Activated naive CD8-positive, alpha-beta T cell treated with anti-CD3 and anti-CD28 coated beads for 36 hours (primary cell): Measurements from ENCODE around the gene STPG4. TPM values are rescaled to one million over a fixed set of nuclear protein-coding genes. Genes with fewer than 3 reads are reported as not detected.

ENCODE experiments used
- DNase-seq: peaks from one replicate; pipeline ENCODE4 v3.0.0; 2021
- H3K27ac Mint-ChIP-seq: one replicate; pipeline ENCODE4 v1.8.0; 2022; ENCODE audit warnings: mild to moderate bottlenecking, moderate library complexity, mixed read lengths
- H3K27me3 Mint-ChIP-seq: one replicate; pipeline ENCODE4 v1.8.0; 2022; ENCODE audit warnings: mild to moderate bottlenecking, mixed read lengths
- H3K36me3 Mint-ChIP-seq: one replicate; pipeline ENCODE4 v1.8.0; 2021; ENCODE audit warnings: mild to moderate bottlenecking, mixed read lengths
- H3K4me1 Mint-ChIP-seq: one replicate; pipeline ENCODE4 v1.8.0; 2021; ENCODE audit warnings: mixed read lengths
- H3K4me3 Mint-ChIP-seq: one replicate; pipeline ENCODE4 v1.8.0; 2022; ENCODE audit warnings: mild to moderate bottlenecking, moderate library complexity, mixed read lengths
- H3K9me3 Mint-ChIP-seq: one replicate; pipeline ENCODE4 v1.8.0; 2022; ENCODE audit warnings: mixed read lengths
- total RNA-seq, 2 experiments: library from RNA; stranded (reverse); gene quantifications; one replicate each; pipeline ENCODE4 v1.2.3, GENCODE V29; 2021

The STPG4 gene
- total RNA-seq, 2 experiments from 2014 or later = not detected

DNA sequence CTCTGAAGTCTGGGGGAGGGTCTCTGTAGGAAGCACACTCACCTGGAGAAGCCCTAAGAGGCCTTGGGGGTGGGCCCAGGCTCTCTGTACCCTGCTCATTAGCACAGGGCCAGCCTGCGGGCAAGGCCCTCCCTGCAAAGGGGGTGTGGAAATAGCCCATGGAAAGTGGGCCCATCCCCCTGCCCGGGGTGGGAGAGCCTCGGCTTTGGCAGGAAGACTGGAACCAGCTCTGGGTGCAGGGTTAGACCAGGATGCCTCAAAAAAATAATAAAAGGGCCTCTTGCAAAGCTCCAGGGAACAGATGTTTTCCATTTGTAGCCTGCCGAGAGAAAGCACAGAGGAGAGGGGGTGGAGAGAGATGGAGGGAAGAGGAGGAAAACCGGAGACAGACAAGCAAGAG, 98.7 kb downstream of the STPG4 start:
- H3K36me3 Mint-ChIP-seq = peaks cover 16% of the 10 kb centered on the region
- H3K27me3 Mint-ChIP-seq = no peaks in the 10 kb centered on the region
- H3K4me3 Mint-ChIP-seq = no peak overlapping the region
- no peak overlapping the region for H3K27ac Mint-ChIP-seq
- peaks cover 24% of the 10 kb centered on the region for H3K4me1 Mint-ChIP-seq
- DNase-seq = no peak
- H3K9me3 Mint-ChIP-seq = no peaks in the 10 kb centered on the region

- Mint-ChIP-seq H3K36me3 (peaks cover 16% of the 10 kb centered on the region), H3K4me1 (peaks cover 24% of the 10 kb centered on the region), H3K27me3 (no peaks in the 10 kb centered on the region), H3K27ac (no peak overlapping the region), H3K9me3 (no peaks in the 10 kb centered on the region), H3K4me3 (no peak overlapping the region)
- DNase-seq = no peak
Measured at GRCh38 chr2:47054868-47055267, 100.2 kb downstream of the STPG4 start.

DNA sequence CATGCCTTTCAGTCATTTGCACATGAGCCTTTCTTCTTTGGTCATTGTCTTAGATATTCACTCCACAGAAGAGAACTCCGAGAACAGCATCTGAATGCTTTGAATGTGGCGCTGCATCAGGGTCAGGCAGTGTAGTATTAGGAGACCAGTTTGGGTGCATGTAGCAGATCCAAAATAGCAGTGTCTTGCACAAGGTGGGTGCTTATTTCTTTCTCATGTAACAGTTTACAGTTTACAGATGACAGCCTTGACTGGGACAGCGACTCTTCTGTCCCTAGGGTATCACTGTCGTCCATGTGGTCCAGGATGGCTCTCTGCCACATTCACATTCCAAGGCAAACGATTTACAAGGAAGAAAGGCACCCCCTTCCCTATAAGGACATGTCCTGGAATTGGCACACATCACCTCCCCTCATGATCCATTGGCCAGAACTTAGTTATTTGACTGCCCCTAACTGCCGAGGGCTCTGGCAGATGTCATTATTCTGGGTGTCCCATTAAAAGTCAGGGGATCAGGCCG, 101.0 kb downstream of the STPG4 start:
- no peaks in the 10 kb centered on the region for H3K9me3 Mint-ChIP-seq
- no peak for DNase-seq
- H3K27me3 Mint-ChIP-seq = no peaks in the 10 kb centered on the region
- H3K4me1 Mint-ChIP-seq = peaks cover 24% of the 10 kb centered on the region
- H3K27ac Mint-ChIP-seq = no peak overlapping the region
- no peak overlapping the region for H3K4me3 Mint-ChIP-seq
- peaks cover 16% of the 10 kb centered on the region for H3K36me3 Mint-ChIP-seq

- peaks cover 16% of the 10 kb centered on the region for H3K36me3 Mint-ChIP-seq
- no peak overlapping the region for H3K4me3 Mint-ChIP-seq
Measured at GRCh38 chr2:47052847-47053246, 102.3 kb downstream of the STPG4 start.

GRCh38 chr2:47051562-47051961, 103.5 kb downstream of the STPG4 start:
- H3K36me3 Mint-ChIP-seq = peaks cover 15% of the 10 kb centered on the region
- H3K27ac Mint-ChIP-seq = no peak overlapping the region
- peaks cover 11% of the 10 kb centered on the region for H3K4me1 Mint-ChIP-seq
- H3K27me3 Mint-ChIP-seq = no peaks in the 10 kb centered on the region
- no peak overlapping the region for H3K4me3 Mint-ChIP-seq
- H3K9me3 Mint-ChIP-seq = no peaks in the 10 kb centered on the region
- no peak for DNase-seq

More at GRCh38 chr2:47052847-47053246, 102.3 kb downstream of the STPG4 start:
- DNase-seq = no peak
- no peaks in the 10 kb centered on the region for H3K9me3 Mint-ChIP-seq
- H3K4me1 Mint-ChIP-seq = peaks cover 22% of the 10 kb centered on the region
- H3K27ac Mint-ChIP-seq = no peak overlapping the region
- no peaks in the 10 kb centered on the region for H3K27me3 Mint-ChIP-seq

- no peaks in the 10 kb centered on the region for H3K27me3 Mint-ChIP-seq
- peaks cover 11% of the 10 kb centered on the region for H3K36me3 Mint-ChIP-seq
- no peak overlapping the region for H3K27ac Mint-ChIP-seq
- H3K9me3 Mint-ChIP-seq = no peaks in the 10 kb centered on the region
- H3K4me1 Mint-ChIP-seq = peaks cover 4% of the 10 kb centered on the region
- no peak for DNase-seq
- no peak overlapping the region for H3K4me3 Mint-ChIP-seq
Measured at GRCh38 chr2:47050762-47051161, 104.3 kb downstream of the STPG4 start.

- no peaks in the 10 kb centered on the region for H3K27me3 Mint-ChIP-seq
- no peak overlapping the region for H3K27ac Mint-ChIP-seq
- peaks cover 11% of the 10 kb centered on the region for H3K36me3 Mint-ChIP-seq
- H3K4me3 Mint-ChIP-seq = no peak overlapping the region
- no peak for DNase-seq
- H3K4me1 Mint-ChIP-seq = peaks cover 3% of the 10 kb centered on the region
- no peaks in the 10 kb centered on the region for H3K9me3 Mint-ChIP-seq
Measured at GRCh38 chr2:47050021-47050760, 104.9 kb downstream of the STPG4 start.

GRCh38 chr2:47049502-47049901, 105.6 kb downstream of the STPG4 start:
- Mint-ChIP-seq H3K4me3 (no peak overlapping the region), H3K27me3 (no peaks in the 10 kb centered on the region), H3K4me1 (peaks cover 3% of the 10 kb centered on the region), H3K9me3 (no peaks in the 10 kb centered on the region), H3K36me3 (peaks cover 11% of the 10 kb centered on the region), H3K27ac (no peak overlapping the region)
- DNase-seq = no peak

GRCh38 chr2:47048801-47049480, 106.2 kb downstream of the STPG4 start:
- Mint-ChIP-seq H3K4me3 (no peak overlapping the region), H3K36me3 (peaks cover 10% of the 10 kb centered on the region), H3K27me3 (no peaks in the 10 kb centered on the region), H3K27ac (no peak overlapping the region), H3K9me3 (no peaks in the 10 kb centered on the region), H3K4me1 (no peaks in the 10 kb centered on the region)
- DNase-seq = no peak

DNA sequence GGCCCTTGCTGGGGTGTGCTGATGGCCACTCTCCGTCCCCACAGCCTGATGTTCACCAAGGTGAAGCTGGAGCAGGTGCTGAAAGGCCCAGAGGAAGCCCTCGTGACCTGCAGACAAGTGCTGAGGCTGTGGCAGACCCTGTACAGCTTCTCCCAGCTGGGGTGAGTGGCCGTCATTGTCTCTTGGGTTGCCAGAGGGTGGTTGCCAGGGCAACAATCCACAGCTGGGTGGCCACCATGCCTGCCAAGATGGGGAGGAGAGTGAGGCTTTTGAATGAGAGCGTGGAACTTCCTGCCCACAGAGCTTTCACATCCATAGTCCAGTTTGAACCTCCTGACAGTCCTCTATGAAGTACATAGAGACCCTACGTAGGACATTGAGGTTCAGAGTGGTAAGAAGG, 108.8 kb downstream of the STPG4 start:
- Mint-ChIP-seq H3K36me3 (peaks cover 4% of the 10 kb centered on the region), H3K27me3 (no peaks in the 10 kb centered on the region), H3K4me1 (peaks cover 3% of the 10 kb centered on the region), H3K4me3 (no peak overlapping the region), H3K9me3 (no peaks in the 10 kb centered on the region), H3K27ac (no peak overlapping the region)
- no peak for DNase-seq

GRCh38 chr2:47043891-47044239, 111.2 kb downstream of the STPG4 start:
- no peak overlapping the region for H3K27ac Mint-ChIP-seq
- no peak overlapping the region for H3K4me3 Mint-ChIP-seq
- H3K27me3 Mint-ChIP-seq = no peaks in the 10 kb centered on the region
- DNase-seq = no peak
- H3K4me1 Mint-ChIP-seq = peaks cover 12% of the 10 kb centered on the region
- no peaks in the 10 kb centered on the region for H3K9me3 Mint-ChIP-seq
- H3K36me3 Mint-ChIP-seq = peaks cover 8% of the 10 kb centered on the region

DNA sequence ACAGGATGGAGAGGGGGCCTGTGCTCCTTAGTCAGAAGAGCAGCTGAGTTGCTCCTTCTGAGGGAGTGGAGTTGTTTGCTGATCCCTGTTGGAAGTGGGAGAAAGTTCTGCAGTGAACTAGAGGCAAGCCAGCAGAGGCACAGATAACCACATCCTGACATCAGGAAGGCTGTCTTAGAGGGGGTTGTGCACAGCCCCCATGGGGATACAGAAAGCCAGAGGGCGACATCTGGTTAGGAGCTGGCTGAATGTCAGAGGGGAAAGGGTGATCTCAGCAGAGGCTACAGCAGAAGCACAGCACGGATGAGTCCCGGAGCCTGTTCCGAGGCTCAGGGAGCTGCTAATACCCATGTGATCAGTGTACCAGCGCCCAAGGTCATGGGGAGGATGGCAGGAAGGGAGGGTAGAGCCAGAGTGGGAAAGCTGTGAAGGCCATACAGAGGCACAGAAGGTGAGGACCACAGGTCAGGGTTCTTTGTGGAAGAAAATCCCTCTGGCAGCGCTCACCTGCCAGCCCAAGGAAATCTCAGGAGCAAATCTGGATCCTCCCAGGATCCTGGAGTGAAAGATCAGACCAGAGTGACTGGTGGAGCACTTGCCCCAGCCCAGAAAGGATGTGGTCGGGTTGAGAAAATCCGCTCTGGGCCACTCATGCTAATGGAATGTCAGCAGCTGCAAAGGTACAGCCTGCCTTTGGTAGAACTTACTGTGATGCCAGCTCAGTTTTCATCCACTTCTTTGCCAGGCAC, 111.8 kb downstream of the STPG4 start:
- H3K9me3 Mint-ChIP-seq = no peaks in the 10 kb centered on the region
- no peak for DNase-seq
- H3K4me1 Mint-ChIP-seq = peaks cover 15% of the 10 kb centered on the region
- no peak overlapping the region for H3K4me3 Mint-ChIP-seq
- peaks cover 11% of the 10 kb centered on the region for H3K36me3 Mint-ChIP-seq
- H3K27ac Mint-ChIP-seq = no peak overlapping the region
- H3K27me3 Mint-ChIP-seq = no peaks in the 10 kb centered on the region

- H3K4me3 Mint-ChIP-seq = no peak overlapping the region
- H3K4me1 Mint-ChIP-seq = peaks cover 18% of the 10 kb centered on the region
Measured at GRCh38 chr2:47041891-47042684, 113.0 kb downstream of the STPG4 start.

DNA sequence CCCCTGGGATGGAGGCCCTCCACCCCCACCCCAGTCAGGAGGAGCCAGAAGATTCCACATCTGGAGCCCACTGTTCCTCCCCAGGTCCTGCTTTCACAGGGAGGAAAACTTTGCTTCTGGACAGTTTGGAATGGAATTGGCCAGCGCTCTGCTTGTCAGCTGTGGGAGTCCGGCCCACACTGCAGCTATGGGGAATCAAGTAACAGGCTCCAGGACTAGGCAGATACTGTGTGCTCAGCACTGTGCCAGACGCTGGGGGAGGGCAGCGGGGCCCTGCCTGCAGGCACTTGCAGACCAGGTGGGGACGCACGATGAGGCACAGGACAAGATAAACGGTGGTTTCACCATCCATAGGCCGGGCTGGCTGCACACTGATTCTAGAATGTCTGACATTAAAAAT, 114.0 kb downstream of the STPG4 start:
- H3K9me3 Mint-ChIP-seq = no peaks in the 10 kb centered on the region
- H3K4me3 Mint-ChIP-seq = no peak overlapping the region

More at GRCh38 chr2:47041891-47042684, 113.0 kb downstream of the STPG4 start:
- no peak overlapping the region for H3K27ac Mint-ChIP-seq
- no peaks in the 10 kb centered on the region for H3K27me3 Mint-ChIP-seq
- peaks cover 11% of the 10 kb centered on the region for H3K36me3 Mint-ChIP-seq
- DNase-seq = no peak
- no peaks in the 10 kb centered on the region for H3K9me3 Mint-ChIP-seq

More for the DNA sequence above, 114.0 kb downstream of the STPG4 start:
- H3K27ac Mint-ChIP-seq = no peak overlapping the region
- no peaks in the 10 kb centered on the region for H3K27me3 Mint-ChIP-seq
- H3K36me3 Mint-ChIP-seq = peaks cover 11% of the 10 kb centered on the region
- DNase-seq = no peak
- H3K4me1 Mint-ChIP-seq = peaks cover 18% of the 10 kb centered on the region
